ENCODE data around the gene MS4A18.

Gene MS4A18

DNA sequence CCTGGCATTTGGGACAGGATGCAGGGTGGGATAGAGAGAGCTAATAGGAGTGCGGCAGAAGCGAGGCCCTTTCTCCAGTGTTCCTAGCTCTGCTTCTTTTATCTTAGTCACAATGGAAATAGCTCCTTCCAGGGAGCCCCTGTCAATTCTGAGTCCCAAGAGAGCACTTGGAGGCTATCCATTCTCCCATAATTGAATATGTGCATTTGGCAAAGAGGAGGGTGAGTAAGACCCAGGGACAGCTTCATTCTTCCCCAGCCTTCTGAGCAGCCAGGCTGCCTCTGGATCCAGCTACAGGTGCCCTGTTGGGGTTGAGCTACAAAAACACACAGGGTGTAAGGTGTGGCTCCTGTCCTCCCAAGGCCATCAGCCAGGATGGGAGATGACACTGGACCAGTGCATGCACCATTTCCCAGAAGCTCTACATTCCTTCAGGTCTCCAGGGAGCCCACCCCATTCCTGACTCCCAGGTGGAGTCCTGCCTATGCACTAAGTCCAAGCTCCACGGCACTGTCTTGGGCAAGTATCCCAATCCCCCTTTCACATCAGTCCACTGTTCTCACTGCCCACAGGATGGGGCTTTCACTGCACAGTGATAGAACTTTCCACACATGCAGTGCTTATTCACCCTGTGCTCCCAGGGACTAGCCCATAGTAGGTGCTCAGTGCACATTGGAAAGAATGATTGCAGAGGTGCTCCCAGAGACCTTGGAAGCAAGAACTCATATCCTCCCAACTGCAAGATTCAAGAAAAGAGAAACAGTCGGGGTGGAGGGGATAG is 66.8 kb downstream of the MS4A18 start:
- DNase-seq = no peak

DNA sequence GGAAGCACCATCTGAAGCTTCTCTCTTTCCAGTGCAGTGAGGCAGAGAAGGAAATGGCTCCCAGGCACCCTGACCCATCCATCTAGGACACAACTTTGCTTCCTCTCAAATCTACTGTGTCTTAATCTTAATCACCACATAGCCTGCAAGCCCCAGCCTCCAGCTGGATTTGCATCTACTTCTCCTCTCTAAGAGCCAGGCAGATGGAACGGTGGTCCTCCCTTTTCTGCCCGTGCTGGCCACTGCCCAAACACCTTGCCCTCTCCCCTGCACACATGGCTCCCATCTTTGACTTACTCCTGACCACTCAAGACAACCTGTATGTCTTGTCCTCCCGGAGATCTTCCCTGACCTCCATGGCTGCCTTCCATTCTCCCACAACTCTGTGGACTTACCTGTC is 68.0 kb downstream of the MS4A18 start:
- DNase-seq = no peak
